Measurements from ENCODE around the gene DLK1.

DNA sequence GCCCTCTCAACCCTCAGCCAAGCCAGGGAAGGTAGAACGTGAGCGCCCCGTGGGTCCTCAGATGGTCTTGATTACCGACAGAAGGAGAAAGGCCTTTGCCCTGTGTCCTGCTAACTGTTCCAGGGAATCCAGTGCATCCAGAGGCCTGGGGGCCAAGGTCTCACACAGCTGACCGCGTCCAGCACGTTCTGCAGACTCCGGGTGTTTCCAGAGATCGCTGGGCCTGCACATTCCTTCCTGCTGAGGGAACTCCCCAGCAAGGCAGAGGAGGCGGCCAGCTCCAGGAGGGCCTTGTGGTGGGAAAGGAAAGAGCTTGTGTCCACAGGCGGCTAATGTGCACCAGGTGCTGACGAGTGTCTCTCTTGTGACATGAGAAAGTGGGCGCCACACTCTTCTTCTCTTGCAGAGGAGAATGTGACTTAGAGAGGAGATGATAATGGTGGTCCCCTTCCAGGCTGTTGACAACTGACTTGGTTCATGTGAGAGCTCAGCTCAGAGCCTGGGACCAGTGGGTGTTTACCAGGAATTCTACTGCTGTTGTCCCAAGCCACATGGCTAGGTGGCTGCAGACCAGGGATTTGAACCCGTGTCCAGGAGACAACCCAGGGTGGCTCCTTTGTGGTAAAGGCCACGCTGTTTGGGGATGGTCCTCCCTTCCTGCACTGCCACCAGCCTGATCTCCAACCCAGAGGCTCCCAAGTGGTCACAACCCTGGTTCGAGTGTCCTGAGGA is 46.8 kb upstream of the DLK1 start:
- TF ChIP-seq POLR2A (IDR thresholded peaks at IDR 0.05) = no peak
- TF ChIP-seq, protein P1, sequence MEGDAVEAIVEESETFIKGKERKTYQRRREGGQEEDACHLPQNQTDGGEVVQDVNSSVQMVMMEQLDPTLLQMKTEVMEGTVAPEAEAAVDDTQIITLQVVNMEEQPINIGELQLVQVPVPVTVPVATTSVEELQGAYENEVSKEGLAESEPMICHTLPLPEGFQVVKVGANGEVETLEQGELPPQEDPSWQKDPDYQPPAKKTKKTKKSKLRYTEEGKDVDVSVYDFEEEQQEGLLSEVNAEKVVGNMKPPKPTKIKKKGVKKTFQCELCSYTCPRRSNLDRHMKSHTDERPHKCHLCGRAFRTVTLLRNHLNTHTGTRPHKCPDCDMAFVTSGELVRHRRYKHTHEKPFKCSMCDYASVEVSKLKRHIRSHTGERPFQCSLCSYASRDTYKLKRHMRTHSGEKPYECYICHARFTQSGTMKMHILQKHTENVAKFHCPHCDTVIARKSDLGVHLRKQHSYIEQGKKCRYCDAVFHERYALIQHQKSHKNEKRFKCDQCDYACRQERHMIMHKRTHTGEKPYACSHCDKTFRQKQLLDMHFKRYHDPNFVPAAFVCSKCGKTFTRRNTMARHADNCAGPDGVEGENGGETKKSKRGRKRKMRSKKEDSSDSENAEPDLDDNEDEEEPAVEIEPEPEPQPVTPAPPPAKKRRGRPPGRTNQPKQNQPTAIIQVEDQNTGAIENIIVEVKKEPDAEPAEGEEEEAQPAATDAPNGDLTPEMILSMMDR (IDR thresholded peaks at IDR 0.05) = no peak
- TF ChIP-seq POLR2AphosphoS5 (IDR thresholded peaks at IDR 0.05; ENCODE audit: insufficient read depth in 1 of 2, low read depth in 1 of 2) = peak; percentile 41 to 82

Measured in vagina (tissue), 2 donors.